K562 (cell line): ENCODE measurements around the gene ORC4. TPM values are rescaled to one million over a fixed set of nuclear protein-coding genes. Genes with fewer than 3 reads are reported as not detected.

ENCODE experiments used
- ATAC-seq: fragments of 200-7000 bp; cut with Tn5 transposase; 3 replicates; pipeline ENCODE4 v1.9.1; 2020; ENCODE audit warnings: moderate library complexity
- BruUV-seq: library from RNA; stranded (reverse); fragments of 400-500 nt; replicated peaks from 2 replicates; lab custom pipeline; 2021; lab: Mats Ljungman, UMichigan
- CTCF ChIA-PET: fragments of 300-600 bp; formaldehyde crosslinking; extraction: SDS; loops from one replicate; lab custom pipeline; 2021; ENCODE audit warnings: low intra/inter-chr PET ratio; lab: Yijun Ruan, JAX
- POLR2A ChIA-PET: fragments of 300-600, 350-650 bp; sonication (Branson Sonifier 250); formaldehyde crosslinking; extraction: SDS; loops from one replicate; lab custom pipeline; 2021; ENCODE audit warnings: antibody characterized with exemption, inconsistent platforms; lab: Yijun Ruan, JAX
- DNase-seq, 4 experiments: peaks; one replicate each; pipeline versions ENCODE4 v3.0.0 to v3.0.0-alpha.2; 2011 to 2018; ENCODE audit warnings: low spot score in 3 of 4, mixed read lengths in 3 of 4; ENCODE audit errors: extremely low read depth in 1 of 4
- FAIRE-seq: peaks from 2 replicates; lab custom pipeline; 2011; peaks lifted over from hg19 to GRCh38; lab: Jason Lieb, UNC
- H2AFZ ChIP-seq: 2 replicates; pipeline ENCODE4 v1.6.0; 2011; ENCODE audit warnings: low read depth, low read length, control low read depth, inconsistent platforms
- H3K27ac ChIP-seq: fragments of 200-600 bp; 3 replicates; pipeline ENCODE4 v1.8.0; 2011; ENCODE audit warnings: low read depth, mild to moderate bottlenecking, control low read depth, inconsistent platforms, low read length, moderate library complexity, mixed read lengths; ENCODE audit errors: extremely low read depth
- H3K27me3 ChIP-seq, 2 experiments: fragments of 300-600 bp in 1 of 2; 2 replicates in 1 of 2; 3 replicates in 1 of 2; pipeline versions ENCODE4 v1.6.0 to v1.8.0; 2011; ENCODE audit warnings: inconsistent platforms in 2 of 2, low read length in 2 of 2, mild to moderate bottlenecking in 1 of 2, mixed read lengths in 1 of 2, moderate library complexity in 1 of 2; ENCODE audit not compliant: control insufficient read depth in 2 of 2, insufficient read depth in 2 of 2
- H3K36me3 ChIP-seq: fragments of 300-600 bp; 3 replicates; pipeline ENCODE4 v1.8.0; 2011; ENCODE audit warnings: mild to moderate bottlenecking, low read length, inconsistent platforms; ENCODE audit not compliant: control insufficient read depth, insufficient read depth
- H3K4me1 ChIP-seq, 2 experiments: fragments of 200-600 bp in 1 of 2; replicated peaks in 1 of 2; 2 replicates in 1 of 2; 3 replicates in 1 of 2; pipeline versions ENCODE4 v1.5.1 to v1.8.0; 2011; ENCODE audit warnings: inconsistent platforms in 2 of 2, low read length in 2 of 2, mild to moderate bottlenecking in 1 of 2, mixed read lengths in 1 of 2, moderate library complexity in 1 of 2; ENCODE audit not compliant: control insufficient read depth in 2 of 2, insufficient read depth in 2 of 2
- H3K4me2 ChIP-seq: 2 replicates; pipeline ENCODE4 v1.6.1; 2011; ENCODE audit warnings: low read length, control low read depth, inconsistent platforms, mixed read lengths; ENCODE audit not compliant: insufficient read depth
- H3K4me3 ChIP-seq: fragments of 200-600 bp; sonication (generic), shearing (Covaris generic); 2 replicates; pipeline ENCODE4 v1.5.1; 2016; ENCODE audit warnings: control low read depth, inconsistent platforms
- H3K79me2 ChIP-seq: fragments of 200-600 bp; 3 replicates; pipeline ENCODE4 v1.8.0; 2011; ENCODE audit warnings: low read length, inconsistent platforms; ENCODE audit not compliant: control insufficient read depth, insufficient read depth
- H3K9ac ChIP-seq, 2 experiments: 2 replicates each; pipeline versions ENCODE4 v1.6.0 to v1.6.1; 2011; ENCODE audit warnings: low read depth in 2 of 2, low read length in 2 of 2, control low read depth in 1 of 2, inconsistent platforms in 1 of 2, mild to moderate bottlenecking in 1 of 2, mixed read lengths in 1 of 2; ENCODE audit not compliant: insufficient read depth in 1 of 2
- H3K9me1 ChIP-seq: one replicate; pipeline ENCODE4 v1.6.0; 2011; ENCODE audit warnings: inconsistent platforms, mild to moderate bottlenecking, low read length, moderate library complexity; ENCODE audit not compliant: control insufficient read depth, insufficient read depth
- H3K9me3 ChIP-seq: replicated peaks from 2 replicates; pipeline ENCODE4 v1.5.1; 2011; ENCODE audit warnings: low read depth, low read length, inconsistent platforms; ENCODE audit not compliant: control insufficient read depth, insufficient read depth
- H4K20me1 ChIP-seq: replicated peaks from 2 replicates; pipeline ENCODE4 v1.6.1; 2011; ENCODE audit warnings: low read length, inconsistent platforms, mixed read lengths; ENCODE audit not compliant: control insufficient read depth, insufficient read depth
- ARHGAP35 ChIP-seq: fragments of 450-650 bp; IDR thresholded peaks from 2 replicates; pipeline ENCODE4 v1.6.1; 2018; ENCODE audit not compliant: partially characterized antibody
- CSDE1 ChIP-seq, 2 experiments: fragments of 450-650 bp; IDR thresholded peaks; 2 replicates each; pipeline ENCODE4 v1.6.1; 2016; ENCODE audit warnings: mild to moderate bottlenecking in 1 of 2
- EP300 ChIP-seq: IDR thresholded peaks from 2 replicates; pipeline ENCODE4 v1.6.1; 2012; ENCODE audit warnings: low read length, improper control_type of control experiment
- GABPA ChIP-seq: fragments of 200-800 bp; sonication (Bioruptor generic); conservative IDR thresholded peaks from 2 replicates; pipeline ENCODE4 v1.6.1; 2016; ENCODE audit warnings: low read depth, missing genetic modification characterization, missing compliant biosample characterization
- KAT2B ChIP-seq: IDR thresholded peaks from one replicate; pipeline ENCODE4 v1.6.1; 2012; ENCODE audit warnings: low read depth, mild to moderate bottlenecking, control low read depth, inconsistent platforms, low read length, moderate library complexity
- MTA1 ChIP-seq: fragments of 450-650 bp; IDR thresholded peaks from 2 replicates; pipeline ENCODE4 v1.6.1; 2017; ENCODE audit warnings: borderline replicate concordance
- RAD51 ChIP-seq: fragments of 450-650 bp; IDR thresholded peaks from 2 replicates; pipeline ENCODE4 v1.7.1; 2016; ENCODE audit warnings: low read depth, mild to moderate bottlenecking, borderline replicate concordance
- SLC30A9 ChIP-seq: fragments of 250-450 bp; sonication (Bioruptor Pico); IDR thresholded peaks from 2 replicates; pipeline ENCODE4 v1.8.0; 2022; ENCODE audit warnings: mild to moderate bottlenecking, moderate library complexity
- TCF15 ChIP-seq: fragments of 250-450 bp; sonication (Bioruptor Pico); IDR thresholded peaks from 2 replicates; pipeline ENCODE4 v1.8.0; 2022; ENCODE audit warnings: moderate library complexity, mild to moderate bottlenecking, inconsistent platforms
- TRIM24 ChIP-seq, 2 experiments: fragments of 450-650 bp; IDR thresholded peaks; 2 replicates each; pipeline ENCODE4 v1.6.1; 2016
- ZNF561 ChIP-seq: fragments of 450-650 bp; formaldehyde crosslinking; conservative IDR thresholded peaks from 2 replicates; pipeline ENCODE4 v1.4.0; 2020; ENCODE audit warnings: mild to moderate bottlenecking, moderate library complexity
- ZNF57 ChIP-seq: fragments of 450-650 bp; formaldehyde crosslinking; IDR thresholded peaks from 2 replicates; pipeline ENCODE4 v1.4.0; 2020; ENCODE audit warnings: mild to moderate bottlenecking, moderate library complexity
- ZNF707 ChIP-seq: fragments of 250-450 bp; sonication (Bioruptor Pico); conservative IDR thresholded peaks from 2 replicates; pipeline ENCODE4 v1.8.0; 2022; ENCODE audit warnings: inconsistent platforms, mild to moderate bottlenecking, moderate library complexity
- WGBS: fragments of 100-300 bp; shearing (Covaris generic); methylation state at CpG from one replicate; pipeline ENCODE4 v1.1.6; 2016; ENCODE audit warnings: low coverage, mixed read lengths; ENCODE audit not compliant: insufficient coverage; ENCODE audit errors: missing lambda C conversion rate; 5-methylcytosine and 5-hydroxymethylcytosine counted together
- in situ Hi-C: fragments of 300-500 bp; cut with MboI; formaldehyde crosslinking; loops from 4 replicates; pipeline ENCODE4 v1.15.0; 2018; ENCODE audit warnings: inconsistent platforms, mixed read lengths
- intact Hi-C: fragments of 100-400 bp; cut with micrococcal nuclease; formaldehyde crosslinking; loops from 2 replicates; pipeline ENCODE4 v1.14.2; 2022
- polyA plus RNA-seq, 8 experiments: library from polyadenylated mRNA; depleted of rRNA in 4 of 8; stranded (reverse) in 5 of 8; unstranded in 3 of 8; fragments of >200 nt; fragmentation: Nextera tagmentation in 2 of 8; fragmentation: Illumina TruSeq in 1 of 8; extraction: Ambion mirVana in 2 of 8; extraction: Trizol in 1 of 8; gene quantifications; 2 replicates each; pipeline versions ENCODE4 v1.2.1 to v1.2.3, GENCODE V29; 2011 to 2014; ENCODE audit warnings: inconsistent platforms in 1 of 8, missing spikeins in 1 of 8
- total RNA-seq, 7 experiments: library from RNA; depleted of rRNA in 6 of 7; stranded (reverse); fragments of >200 nt in 6 of 7; fragmentation: Illumina TruSeq in 2 of 7; extraction: Trizol in 2 of 7; gene quantifications; 2 replicates each; pipeline versions ENCODE4 v1.2.1 to v1.2.3, GENCODE V29; 2011 to 2021; ENCODE audit warnings: low replicate concordance in 1 of 7
- TF ChIP-seq, protein P1 (sequence below), 2 experiments: fragments of 200-800 bp in 1 of 2; sonication (Bioruptor generic) in 1 of 2; sonication (generic) in 1 of 2; formaldehyde crosslinking in 1 of 2; IDR thresholded peaks in 1 of 2; conservative IDR thresholded peaks in 1 of 2; 2 replicates each; pipeline versions ENCODE4 v1.5.0 to v1.6.1; 2016 to 2020; ENCODE audit warnings: missing compliant biosample characterization in 1 of 2, missing genetic modification characterization in 1 of 2, missing genetic modification reagents in 1 of 2
- TF ChIP-seq, protein P2 (sequence below): fragments of 250-450 bp; sonication (Bioruptor Pico); IDR thresholded peaks from 2 replicates; pipeline ENCODE4 v1.8.0; 2022; ENCODE audit warnings: inconsistent platforms

The ORC4 gene
- total and polyA plus RNA-seq, 9 of the 15 experiments (the other 6 are each of a cell fraction or from before 2014, with no cell fraction given): 58.6 to 100 (median 70.5) TPM

DNA sequence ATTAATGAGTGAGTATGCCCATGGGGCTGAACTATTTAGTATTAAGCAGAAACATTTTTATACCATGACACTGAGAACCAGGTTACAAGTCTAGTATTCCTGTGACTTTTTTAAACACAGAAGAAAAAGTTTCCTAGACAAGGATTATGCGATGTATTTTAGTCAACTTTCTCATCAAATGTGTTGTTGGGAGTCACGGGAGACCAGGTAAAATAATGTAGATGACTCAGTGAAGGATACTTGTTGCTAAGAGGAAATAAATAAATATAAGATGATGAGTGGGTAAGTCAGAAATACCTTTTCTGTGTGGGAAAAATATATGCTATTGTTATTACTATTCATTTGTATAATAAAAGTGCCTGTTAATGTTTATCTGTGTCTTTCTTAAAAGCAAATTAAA lies 23.8 kb upstream of the ORC4 start:
- no peaks in the 10 kb centered on the region for H3K36me3 ChIP-seq
- ChIA-PET CTCF (no interaction called here), POLR2A (no interaction called here)
- BruUV-seq: no TSS peak
- no peaks in the 10 kb centered on the region for H3K9me1 ChIP-seq
- intact Hi-C loops: no loop called here
- 78% methylated on average over 2 of the region's 2 CpGs for WGBS
- no peaks in the 10 kb centered on the region for H4K20me1 ChIP-seq
- no peak overlapping the region for H3K27ac ChIP-seq
- no peaks in the 10 kb centered on the region for H3K79me2 ChIP-seq
- ATAC-seq: no peak
- no peak overlapping the region for H3K4me2 ChIP-seq
- no peak for TF ChIP-seq ZNF707
- TF ChIP-seq ARHGAP35: no peak
- TF ChIP-seq CSDE1 (IDR thresholded peaks at IDR 0.05): no peak
- no peak for TF ChIP-seq MTA1
- TF ChIP-seq TRIM24 (IDR thresholded peaks at IDR 0.05): no peak
- no peak for TF ChIP-seq GABPA (tag)
- no peak for DNase-seq
- H3K4me3 ChIP-seq: no peak overlapping the region
- in situ Hi-C loops: no loop called here
- no peak overlapping the region for H3K9ac ChIP-seq
- H2AFZ ChIP-seq: no peak overlapping the region
- peaks cover 0 to 6% of the 10 kb centered on the region in 2 experiments; a peak in 1 of 5 replicates for H3K4me1 ChIP-seq
- FAIRE-seq: no peak
- no peaks in the 10 kb centered on the region for H3K9me3 ChIP-seq
- no peaks in the 10 kb centered on the region for H3K27me3 ChIP-seq

- Histone ChIP-seq H3K9me1 (no peaks in the 10 kb centered on the region), H3K9me3 (no peaks in the 10 kb centered on the region), H3K27me3 (no peaks in the 10 kb centered on the region), H4K20me1 (no peaks in the 10 kb centered on the region), H3K79me2 (no peaks in the 10 kb centered on the region; the same call in 2 of the 3 replicates), H3K4me3 (no peak overlapping the region), H3K4me2 (no peak overlapping the region), H2AFZ (no peak overlapping the region), H3K27ac (no peak overlapping the region), H3K9ac (no peak overlapping the region), H3K4me1 (no peaks in the 10 kb centered on the region), H3K36me3 (no peaks in the 10 kb centered on the region)
- POLR2A ChIA-PET: no interaction called here
- BruUV-seq: no TSS peak
- CTCF ChIA-PET: no interaction called here
- no peak for ATAC-seq
- FAIRE-seq: no peak
- in situ Hi-C loops: no loop called here
- WGBS: 82% methylated on average over 2 of the region's 2 CpGs
- intact Hi-C loops: no loop called here
- DNase-seq: no peak
- TF ChIP-seq EP300 (no peak), ZNF57 (CRISPR knock-in tag) (no peak), SLC30A9 (CRISPR knock-in tag) (no peak), TCF15 (no peak), RAD51 (no peak), ZNF561 (CRISPR knock-in tag) (no peak), KAT2B (no peak)
- TF ChIP-seq, protein P1, sequence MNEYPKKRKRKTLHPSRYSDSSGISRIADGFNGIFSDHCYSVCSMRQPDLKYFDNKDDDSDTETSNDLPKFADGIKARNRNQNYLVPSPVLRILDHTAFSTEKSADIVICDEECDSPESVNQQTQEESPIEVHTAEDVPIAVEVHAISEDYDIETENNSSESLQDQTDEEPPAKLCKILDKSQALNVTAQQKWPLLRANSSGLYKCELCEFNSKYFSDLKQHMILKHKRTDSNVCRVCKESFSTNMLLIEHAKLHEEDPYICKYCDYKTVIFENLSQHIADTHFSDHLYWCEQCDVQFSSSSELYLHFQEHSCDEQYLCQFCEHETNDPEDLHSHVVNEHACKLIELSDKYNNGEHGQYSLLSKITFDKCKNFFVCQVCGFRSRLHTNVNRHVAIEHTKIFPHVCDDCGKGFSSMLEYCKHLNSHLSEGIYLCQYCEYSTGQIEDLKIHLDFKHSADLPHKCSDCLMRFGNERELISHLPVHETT (CRISPR knock-in tag; conservative IDR thresholded peaks at IDR 0.05 in 1 of 2, IDR thresholded peaks at IDR 0.05 in 1 of 2): no peak
- TF ChIP-seq, protein P2, sequence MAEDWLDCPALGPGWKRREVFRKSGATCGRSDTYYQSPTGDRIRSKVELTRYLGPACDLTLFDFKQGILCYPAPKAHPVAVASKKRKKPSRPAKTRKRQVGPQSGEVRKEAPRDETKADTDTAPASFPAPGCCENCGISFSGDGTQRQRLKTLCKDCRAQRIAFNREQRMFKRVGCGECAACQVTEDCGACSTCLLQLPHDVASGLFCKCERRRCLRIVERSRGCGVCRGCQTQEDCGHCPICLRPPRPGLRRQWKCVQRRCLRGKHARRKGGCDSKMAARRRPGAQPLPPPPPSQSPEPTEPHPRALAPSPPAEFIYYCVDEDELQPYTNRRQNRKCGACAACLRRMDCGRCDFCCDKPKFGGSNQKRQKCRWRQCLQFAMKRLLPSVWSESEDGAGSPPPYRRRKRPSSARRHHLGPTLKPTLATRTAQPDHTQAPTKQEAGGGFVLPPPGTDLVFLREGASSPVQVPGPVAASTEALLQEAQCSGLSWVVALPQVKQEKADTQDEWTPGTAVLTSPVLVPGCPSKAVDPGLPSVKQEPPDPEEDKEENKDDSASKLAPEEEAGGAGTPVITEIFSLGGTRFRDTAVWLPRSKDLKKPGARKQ: no peak
These were observed 21.7 kb upstream of the ORC4 start for GRCh38 chr2:148042219-148042618.
